H9 (cell line): Measurements from ENCODE around the gene ARHGAP22. TPM values are rescaled to one million over a fixed set of nuclear protein-coding genes. Genes with fewer than 3 reads are reported as not detected.

Experiments
- DNase-seq: peaks from one replicate; pipeline ENCODE4 v3.0.0-alpha.2; 2017
- H2AFZ ChIP-seq: one replicate; pipeline ENCODE4 v1.6.1; 2013; ENCODE audit warnings: mild to moderate bottlenecking, low read length, control low read depth, moderate library complexity
- H2AK5ac ChIP-seq: 2 replicates; pipeline ENCODE4 v1.6.1; 2013; ENCODE audit warnings: low read length, control low read depth, mixed read lengths; ENCODE audit not compliant: insufficient read length
- H2BK120ac ChIP-seq: one replicate; pipeline ENCODE4 v1.6.1; 2013; ENCODE audit warnings: low read depth, mild to moderate bottlenecking, low read length, control low read depth, inconsistent platforms; ENCODE audit not compliant: poor library complexity, severe bottlenecking
- H2BK12ac ChIP-seq: 2 replicates; pipeline ENCODE4 v1.6.1; 2013; ENCODE audit warnings: low read length, control low read depth, mixed read lengths, low read depth; ENCODE audit not compliant: insufficient read length
- H2BK15ac ChIP-seq: 2 replicates; pipeline ENCODE4 v1.6.1; 2013; ENCODE audit warnings: low read depth, low read length, control low read depth
- H2BK20ac ChIP-seq: one replicate; pipeline ENCODE4 v1.6.1; 2013; ENCODE audit warnings: low read depth, mild to moderate bottlenecking, low read length, control low read depth, inconsistent platforms; ENCODE audit not compliant: poor library complexity, severe bottlenecking
- H2BK5ac ChIP-seq: 2 replicates; pipeline ENCODE4 v1.6.1; 2013; ENCODE audit warnings: low read length, control low read depth, mixed read lengths; ENCODE audit not compliant: insufficient read length
- H3K14ac ChIP-seq: 2 replicates; pipeline ENCODE4 v1.6.1; 2013; ENCODE audit warnings: low read length, control low read depth; ENCODE audit not compliant: insufficient read depth
- H3K18ac ChIP-seq: 2 replicates; pipeline ENCODE4 v1.6.1; 2013; ENCODE audit warnings: low read depth, mild to moderate bottlenecking, mixed read lengths, low read length, control low read depth; ENCODE audit not compliant: insufficient read length
- H3K23ac ChIP-seq: 2 replicates; pipeline ENCODE4 v1.6.1; 2013; ENCODE audit warnings: low read length, control low read depth, mixed read lengths, low read depth; ENCODE audit not compliant: insufficient read length
- H3K23me2 ChIP-seq: 2 replicates; pipeline ENCODE4 v1.6.1; 2013; ENCODE audit warnings: low read depth, mild to moderate bottlenecking, mixed read lengths, low read length, control low read depth; ENCODE audit not compliant: insufficient read length, poor library complexity, severe bottlenecking
- H3K27ac ChIP-seq: 2 replicates; pipeline ENCODE4 v1.5.1; 2013; ENCODE audit warnings: low read length, control low read depth, mixed read lengths, low read depth; ENCODE audit not compliant: insufficient read length
- H3K27me3 ChIP-seq: 2 replicates; pipeline ENCODE4 v1.6.1; 2013; ENCODE audit warnings: low read length, control low read depth, inconsistent platforms; ENCODE audit not compliant: insufficient read depth
- H3K4ac ChIP-seq: 2 replicates; pipeline ENCODE4 v1.6.1; 2013; ENCODE audit warnings: low read depth, mild to moderate bottlenecking, control low read depth, inconsistent platforms, low read length, moderate library complexity
- H3K4me1 ChIP-seq: 2 replicates; pipeline ENCODE4 v1.6.1; 2013; ENCODE audit warnings: low read length, control low read depth, inconsistent platforms; ENCODE audit not compliant: insufficient read depth
- H3K4me2 ChIP-seq: 2 replicates; pipeline ENCODE4 v1.6.1; 2013; ENCODE audit warnings: low read length, control low read depth, mixed read lengths; ENCODE audit not compliant: insufficient read length, insufficient read depth
- H3K56ac ChIP-seq: 2 replicates; pipeline ENCODE4 v1.6.1; 2013; ENCODE audit warnings: low read depth, mild to moderate bottlenecking, mixed read lengths, low read length, control low read depth; ENCODE audit not compliant: insufficient read length
- H3K79me1 ChIP-seq: 2 replicates; pipeline ENCODE4 v1.6.1; 2013; ENCODE audit warnings: low read depth, mild to moderate bottlenecking, moderate library complexity, low read length, control low read depth, inconsistent platforms; ENCODE audit not compliant: insufficient read depth, poor library complexity, severe bottlenecking
- H3K79me2 ChIP-seq: 2 replicates; pipeline ENCODE4 v1.6.1; 2013; ENCODE audit warnings: low read length, control low read depth, inconsistent platforms; ENCODE audit not compliant: insufficient read depth
- H3K9ac ChIP-seq: 2 replicates; pipeline ENCODE4 v1.6.1; 2013; ENCODE audit warnings: low read length, control low read depth, mixed read lengths; ENCODE audit not compliant: insufficient read length; ENCODE audit errors: extremely low read depth
- H3K9me3 ChIP-seq: one replicate; pipeline ENCODE4 v1.6.1; 2013; ENCODE audit warnings: low read depth, low read length, inconsistent platforms; ENCODE audit not compliant: control insufficient read depth
- H3T11ph ChIP-seq: one replicate; pipeline ENCODE4 v1.6.1; 2013; ENCODE audit warnings: mild to moderate bottlenecking, low read length, control low read depth, inconsistent platforms
- H4K20me1 ChIP-seq: one replicate; pipeline ENCODE4 v1.6.1; 2013; ENCODE audit not compliant: control insufficient read depth, insufficient read length, insufficient read depth
- H4K5ac ChIP-seq: 2 replicates; pipeline ENCODE4 v1.6.1; 2013; ENCODE audit warnings: low read depth, mild to moderate bottlenecking, mixed read lengths, low read length, control low read depth; ENCODE audit not compliant: insufficient read length
- H4K8ac ChIP-seq: replicated peaks from 2 replicates; pipeline ENCODE4 v1.6.1; 2013; ENCODE audit warnings: low read length, control low read depth, mixed read lengths, low read depth; ENCODE audit not compliant: insufficient read length
- H4K91ac ChIP-seq: 2 replicates; pipeline ENCODE4 v1.6.1; 2013; ENCODE audit warnings: low read depth, mild to moderate bottlenecking, moderate library complexity, mixed read lengths, low read length, control low read depth; ENCODE audit not compliant: insufficient read length
- H3K27ac Mint-ChIP-seq, 3 experiments: 2 replicates in 2 of 3; 3 replicates in 1 of 3; pipeline ENCODE4 v1.8.0; 2020 to 2021; ENCODE audit warnings: mixed read lengths in 3 of 3, mild to moderate bottlenecking in 1 of 3, moderate library complexity in 1 of 3
- H3K27me3 Mint-ChIP-seq: 2 replicates; pipeline ENCODE4 v1.8.0; 2021; ENCODE audit warnings: low read depth, mild to moderate bottlenecking, moderate library complexity, mixed read lengths
- H3K36me3 Mint-ChIP-seq, 3 experiments: 2 replicates in 2 of 3; 3 replicates in 1 of 3; pipeline ENCODE4 v1.8.0; 2020 to 2021; ENCODE audit warnings: low read depth in 3 of 3, mixed read lengths in 3 of 3; ENCODE audit not compliant: insufficient read depth in 1 of 3
- H3K4me1 Mint-ChIP-seq, 2 experiments: 2 replicates each; pipeline ENCODE4 v1.8.0; 2020; ENCODE audit warnings: mixed read lengths in 2 of 2
- H3K4me3 Mint-ChIP-seq, 2 experiments: 2 replicates in 1 of 2; 3 replicates in 1 of 2; pipeline ENCODE4 v1.8.0; 2020 to 2021; ENCODE audit warnings: mild to moderate bottlenecking in 2 of 2, mixed read lengths in 2 of 2, moderate library complexity in 1 of 2
- H3K9me3 Mint-ChIP-seq, 2 experiments: 2 replicates in 1 of 2; 3 replicates in 1 of 2; pipeline ENCODE4 v1.8.0; 2020; ENCODE audit warnings: mild to moderate bottlenecking in 2 of 2, mixed read lengths in 2 of 2, moderate library complexity in 1 of 2
- WGBS: extraction: QIAGEN DNeasy Blood & Tissue Kit; methylation state at CpG from one replicate; pipeline ENCODE4 v1.1.7; 2013; ENCODE audit warnings: missing lambda C conversion rate, low lambda C conversion rate, mixed read lengths; ENCODE audit not compliant: insufficient read length; ENCODE audit errors: extremely low coverage; 5-methylcytosine and 5-hydroxymethylcytosine counted together
- total RNA-seq: library from RNA; stranded (reverse); gene quantifications from 2 replicates; pipeline ENCODE4 v1.2.1, GENCODE V29; 2021
- TF ChIP-seq, protein P1 (sequence below): fragments of 200-600 bp; sonication (generic); conservative IDR thresholded peaks from 3 replicates; pipeline ENCODE4 v1.8.0; 2021; ENCODE audit warnings: antibody characterized with exemption, mild to moderate bottlenecking

ARHGAP22 gene
- total RNA-seq, 1 experiment from 2014 or later, result 7.4 TPM

DNA sequence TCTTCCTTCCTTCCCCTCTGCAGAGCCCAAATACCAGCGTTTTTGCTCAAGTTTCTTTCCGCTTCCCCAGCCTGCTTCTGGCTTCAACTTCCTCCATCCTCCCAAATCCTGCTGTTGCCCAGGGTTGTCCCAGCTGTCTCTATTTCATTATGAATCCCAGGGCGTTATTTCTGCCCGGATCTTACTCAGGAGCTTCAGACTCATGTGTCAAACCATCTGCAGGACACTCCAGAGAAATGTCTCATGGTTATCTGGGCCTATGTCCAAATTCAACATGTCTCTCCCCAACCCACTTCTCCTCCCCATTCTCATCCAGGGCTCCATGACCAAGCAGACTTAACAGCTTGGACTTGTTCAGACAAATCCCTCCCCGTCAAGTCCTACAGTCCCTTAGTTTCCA is 15.6 kb downstream of the ARHGAP22 start:
- DNase-seq, result no peak
- H3K36me3 Mint-ChIP-seq, result peaks cover 7 to 11% (median 10%) of the 10 kb centered on the region in 3 experiments
- Histone ChIP-seq H3K4ac (no peak overlapping the region), H3K79me1 (no peaks in the 10 kb centered on the region), H3K9me3 (peaks cover 4% of the 10 kb centered on the region), H2BK20ac (no peak overlapping the region), H2BK15ac (no peak overlapping the region), H3K4me1 (peaks cover 3% of the 10 kb centered on the region; the same call in 1 of the 2 replicates), H3T11ph (no peak overlapping the region), H3K18ac (no peak overlapping the region), H3K27me3 (no peaks in the 10 kb centered on the region), H3K23ac (no peak overlapping the region), H3K23me2 (no peaks in the 10 kb centered on the region), H2BK120ac (no peak overlapping the region), H4K91ac (no peak overlapping the region), H2AFZ (no peak overlapping the region), H2BK5ac (no peak overlapping the region), H3K14ac (no peak overlapping the region), H3K27ac (no peak overlapping the region), H2BK12ac (no peak overlapping the region), H4K5ac (no peak overlapping the region), H3K4me2 (no peak overlapping the region), H2AK5ac (no peak overlapping the region), H3K56ac (no peak overlapping the region), H3K79me2 (no peaks in the 10 kb centered on the region), H4K20me1 (no peaks in the 10 kb centered on the region), H4K8ac (no peak overlapping the region), H3K9ac (no peak overlapping the region)
- TF ChIP-seq, protein P1, sequence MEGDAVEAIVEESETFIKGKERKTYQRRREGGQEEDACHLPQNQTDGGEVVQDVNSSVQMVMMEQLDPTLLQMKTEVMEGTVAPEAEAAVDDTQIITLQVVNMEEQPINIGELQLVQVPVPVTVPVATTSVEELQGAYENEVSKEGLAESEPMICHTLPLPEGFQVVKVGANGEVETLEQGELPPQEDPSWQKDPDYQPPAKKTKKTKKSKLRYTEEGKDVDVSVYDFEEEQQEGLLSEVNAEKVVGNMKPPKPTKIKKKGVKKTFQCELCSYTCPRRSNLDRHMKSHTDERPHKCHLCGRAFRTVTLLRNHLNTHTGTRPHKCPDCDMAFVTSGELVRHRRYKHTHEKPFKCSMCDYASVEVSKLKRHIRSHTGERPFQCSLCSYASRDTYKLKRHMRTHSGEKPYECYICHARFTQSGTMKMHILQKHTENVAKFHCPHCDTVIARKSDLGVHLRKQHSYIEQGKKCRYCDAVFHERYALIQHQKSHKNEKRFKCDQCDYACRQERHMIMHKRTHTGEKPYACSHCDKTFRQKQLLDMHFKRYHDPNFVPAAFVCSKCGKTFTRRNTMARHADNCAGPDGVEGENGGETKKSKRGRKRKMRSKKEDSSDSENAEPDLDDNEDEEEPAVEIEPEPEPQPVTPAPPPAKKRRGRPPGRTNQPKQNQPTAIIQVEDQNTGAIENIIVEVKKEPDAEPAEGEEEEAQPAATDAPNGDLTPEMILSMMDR, result no peak
- H3K27me3 Mint-ChIP-seq, result peaks cover 46% of the 10 kb centered on the region
- peak overlapping the region in 1 of 3 experiments; percentile 11; a peak in 1 of 7 replicates for H3K27ac Mint-ChIP-seq
- peaks cover 7 to 13% of the 10 kb centered on the region in 2 experiments for H3K4me1 Mint-ChIP-seq
- no peak overlapping the region for H3K4me3 Mint-ChIP-seq
- peaks cover 11 to 15% of the 10 kb centered on the region in 2 experiments for H3K9me3 Mint-ChIP-seq
- no CpG with 5 or more reads among the region's 5 CpGs for WGBS
